GM20000 (cell line): ENCODE data around the gene MCF2L.

Source experiments
- DNase-seq: peaks from one replicate; pipeline ENCODE4 v3.0.0; 2012; ENCODE audit warnings: low spot score
- TF ChIP-seq, protein P1 (sequence below): IDR thresholded peaks from 2 replicates; pipeline ENCODE4 v1.5.1; 2012; ENCODE audit warnings: mild to moderate bottlenecking, control low read depth; ENCODE audit errors: extremely low read depth, missing control alignments

MCF2L gene

GRCh38 chr13:112987682-112988024, 18.6 kb downstream of the MCF2L start:
- TF ChIP-seq, protein P1, sequence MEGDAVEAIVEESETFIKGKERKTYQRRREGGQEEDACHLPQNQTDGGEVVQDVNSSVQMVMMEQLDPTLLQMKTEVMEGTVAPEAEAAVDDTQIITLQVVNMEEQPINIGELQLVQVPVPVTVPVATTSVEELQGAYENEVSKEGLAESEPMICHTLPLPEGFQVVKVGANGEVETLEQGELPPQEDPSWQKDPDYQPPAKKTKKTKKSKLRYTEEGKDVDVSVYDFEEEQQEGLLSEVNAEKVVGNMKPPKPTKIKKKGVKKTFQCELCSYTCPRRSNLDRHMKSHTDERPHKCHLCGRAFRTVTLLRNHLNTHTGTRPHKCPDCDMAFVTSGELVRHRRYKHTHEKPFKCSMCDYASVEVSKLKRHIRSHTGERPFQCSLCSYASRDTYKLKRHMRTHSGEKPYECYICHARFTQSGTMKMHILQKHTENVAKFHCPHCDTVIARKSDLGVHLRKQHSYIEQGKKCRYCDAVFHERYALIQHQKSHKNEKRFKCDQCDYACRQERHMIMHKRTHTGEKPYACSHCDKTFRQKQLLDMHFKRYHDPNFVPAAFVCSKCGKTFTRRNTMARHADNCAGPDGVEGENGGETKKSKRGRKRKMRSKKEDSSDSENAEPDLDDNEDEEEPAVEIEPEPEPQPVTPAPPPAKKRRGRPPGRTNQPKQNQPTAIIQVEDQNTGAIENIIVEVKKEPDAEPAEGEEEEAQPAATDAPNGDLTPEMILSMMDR = no peak
- no peak for DNase-seq

DNA sequence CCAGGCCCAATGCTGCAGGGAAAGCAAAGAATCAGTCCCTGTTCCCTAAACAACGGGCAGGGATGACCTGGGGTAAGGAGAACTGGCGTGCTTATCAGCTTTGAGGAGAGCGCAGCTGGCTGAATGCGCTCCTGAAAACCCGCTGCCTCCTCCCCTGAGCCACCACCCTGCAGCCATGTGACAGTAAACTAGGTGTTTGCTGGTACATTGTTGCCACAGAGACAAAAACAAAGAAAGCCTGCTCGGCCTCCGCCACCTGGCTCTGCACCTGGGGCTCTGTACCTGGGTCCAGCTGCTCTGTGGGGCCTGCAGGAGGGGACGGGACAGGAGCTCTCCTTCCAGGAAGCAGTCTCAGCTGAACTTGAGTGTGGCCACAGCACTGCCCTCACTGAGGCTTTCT, 21.8 kb downstream of the MCF2L start:
- DNase-seq = no peak
- TF ChIP-seq, protein P1 = no peak

- no peak for DNase-seq
These were observed 22.6 kb downstream of the MCF2L start for GRCh38 chr13:112991609-112992008.

DNA sequence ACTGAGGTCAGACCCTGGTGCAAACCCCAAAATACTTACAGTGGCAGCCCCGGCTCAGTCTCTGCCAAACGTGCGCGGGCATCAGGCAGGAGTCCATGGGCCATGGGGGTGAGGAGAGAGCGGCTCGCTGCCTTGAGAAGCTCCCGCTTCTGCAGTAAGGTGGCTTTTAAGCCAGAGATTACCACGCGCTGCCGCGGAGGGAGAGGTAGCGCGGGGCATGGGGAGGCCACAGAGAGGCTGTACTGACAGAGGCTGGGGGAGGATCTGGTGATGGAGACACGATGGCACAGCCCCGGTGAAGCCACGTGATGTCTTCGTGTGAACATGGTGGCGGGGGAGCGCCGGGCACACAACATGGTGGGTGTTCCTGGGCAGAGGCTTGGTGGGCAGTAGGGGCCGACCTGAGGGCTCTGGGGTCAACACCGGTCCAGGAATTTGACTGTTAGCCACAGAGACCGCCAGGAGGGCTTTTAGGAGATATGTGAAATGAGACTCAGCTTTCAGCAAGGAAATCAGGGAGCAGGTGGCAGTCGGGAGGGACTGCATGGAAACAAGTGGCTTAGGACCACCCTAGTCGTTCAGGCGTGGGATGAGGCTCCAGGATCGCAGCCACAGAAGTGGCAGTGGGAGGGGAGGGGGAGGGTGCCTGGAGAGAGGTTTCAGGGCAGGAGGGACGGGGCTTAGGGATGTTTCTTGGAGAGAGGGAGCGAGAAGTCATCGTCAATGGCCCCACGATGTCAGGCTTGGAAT, 24.1 kb downstream of the MCF2L start:
- TF ChIP-seq, protein P1 = no peak
- no peak for DNase-seq

More at GRCh38 chr13:112991609-112992008, 22.6 kb downstream of the MCF2L start:
- TF ChIP-seq, protein P1 = no peak

DNA sequence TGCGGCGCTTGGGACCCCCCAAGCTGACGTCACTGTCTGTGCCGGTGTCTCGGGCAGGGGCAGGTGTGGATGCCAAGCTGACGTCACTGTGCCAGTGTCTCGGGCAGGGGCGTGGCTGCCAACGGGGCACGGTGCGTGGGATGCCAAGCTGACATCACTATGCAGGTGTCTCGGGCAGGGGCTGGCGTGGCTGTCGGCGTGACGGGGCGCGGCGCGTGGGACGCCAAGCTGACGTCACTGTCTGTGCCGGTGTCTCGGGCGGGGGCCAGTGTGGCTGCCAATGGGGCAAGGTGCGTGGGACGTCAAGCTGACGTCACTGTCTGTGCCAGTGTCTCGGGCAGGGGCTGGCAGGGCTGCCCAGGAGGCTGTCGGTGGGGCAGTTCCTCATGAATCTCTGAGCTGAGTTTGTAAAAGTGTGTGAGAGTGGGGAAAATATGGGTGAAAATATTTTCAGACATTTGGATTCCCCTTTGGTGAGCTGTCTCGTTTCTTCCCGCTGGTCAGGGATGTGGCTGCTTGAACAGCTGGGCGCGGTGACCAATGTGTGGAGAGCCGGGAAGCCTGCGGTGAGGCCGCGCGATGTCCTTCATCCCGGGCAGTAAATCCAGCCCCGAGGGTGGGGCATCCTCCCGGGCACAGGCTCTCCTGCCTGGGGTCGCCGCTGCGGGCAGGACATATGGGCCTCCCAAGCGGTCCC, 25.2 kb downstream of the MCF2L start:
- DNase-seq = no peak
- TF ChIP-seq, protein P1 = no peak

GRCh38 chr13:112994781-112995355, 25.9 kb downstream of the MCF2L start:
- DNase-seq = no peak
- TF ChIP-seq, protein P1 = no peak
